Prostate gland (tissue), 2 donors: Measurements from ENCODE around the gene PAX5.

Source experiments
- POLR2A ChIP-seq: fragments of 450-650 bp; IDR thresholded peaks from one replicate; pipeline ENCODE4 v1.6.1; 2016; ENCODE audit warnings: antibody characterized with exemption, mild to moderate bottlenecking
- TF ChIP-seq, protein P1 (sequence below), 4 experiments: fragments of 200-600 bp in 2 of 4; fragments of 450-650 bp in 2 of 4; sonication (generic) in 2 of 4; IDR thresholded peaks; 1 replicate in 3 of 4; 2 replicates in 1 of 4; pipeline ENCODE4 v1.5.1; 2016 to 2019; ENCODE audit warnings: antibody characterized with exemption in 4 of 4, mild to moderate bottlenecking in 2 of 4, moderate library complexity in 2 of 4

DNA sequence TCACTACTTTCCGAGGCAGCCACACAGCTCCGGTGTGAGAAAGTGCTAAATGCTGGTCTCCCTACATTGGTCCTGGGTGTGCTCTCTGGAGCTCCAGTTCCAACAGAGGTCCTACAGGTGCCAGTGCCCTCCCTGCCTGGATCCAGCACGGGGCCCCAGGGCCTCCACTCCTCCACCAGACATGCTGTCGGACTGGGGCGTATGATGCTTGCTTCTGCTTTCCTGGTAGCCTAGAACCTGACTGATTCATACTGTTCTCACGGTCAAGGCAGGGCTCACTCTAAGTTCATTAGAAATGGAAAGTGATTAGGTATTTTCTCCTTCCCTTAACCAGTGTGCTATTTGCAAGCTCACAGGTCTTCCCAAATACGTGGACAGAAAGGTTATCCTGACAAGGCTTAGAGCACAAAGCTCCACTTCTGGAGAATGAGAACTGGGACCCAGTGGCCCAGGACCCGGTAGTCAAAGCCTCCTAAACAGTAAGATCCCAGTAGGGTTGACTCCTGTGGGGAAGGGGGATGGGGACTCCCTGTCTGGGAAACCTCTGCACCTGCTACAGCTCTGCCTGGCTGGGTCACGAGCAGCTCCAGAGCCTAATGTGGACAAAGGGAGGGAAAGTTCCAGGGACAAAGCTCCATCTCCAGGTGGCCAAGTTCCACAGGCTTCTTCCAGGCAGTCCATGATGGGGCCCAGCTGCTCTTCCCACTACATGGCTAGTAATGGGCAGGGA lies 98.1 kb downstream of the PAX5 start:
- TF ChIP-seq, protein P1, sequence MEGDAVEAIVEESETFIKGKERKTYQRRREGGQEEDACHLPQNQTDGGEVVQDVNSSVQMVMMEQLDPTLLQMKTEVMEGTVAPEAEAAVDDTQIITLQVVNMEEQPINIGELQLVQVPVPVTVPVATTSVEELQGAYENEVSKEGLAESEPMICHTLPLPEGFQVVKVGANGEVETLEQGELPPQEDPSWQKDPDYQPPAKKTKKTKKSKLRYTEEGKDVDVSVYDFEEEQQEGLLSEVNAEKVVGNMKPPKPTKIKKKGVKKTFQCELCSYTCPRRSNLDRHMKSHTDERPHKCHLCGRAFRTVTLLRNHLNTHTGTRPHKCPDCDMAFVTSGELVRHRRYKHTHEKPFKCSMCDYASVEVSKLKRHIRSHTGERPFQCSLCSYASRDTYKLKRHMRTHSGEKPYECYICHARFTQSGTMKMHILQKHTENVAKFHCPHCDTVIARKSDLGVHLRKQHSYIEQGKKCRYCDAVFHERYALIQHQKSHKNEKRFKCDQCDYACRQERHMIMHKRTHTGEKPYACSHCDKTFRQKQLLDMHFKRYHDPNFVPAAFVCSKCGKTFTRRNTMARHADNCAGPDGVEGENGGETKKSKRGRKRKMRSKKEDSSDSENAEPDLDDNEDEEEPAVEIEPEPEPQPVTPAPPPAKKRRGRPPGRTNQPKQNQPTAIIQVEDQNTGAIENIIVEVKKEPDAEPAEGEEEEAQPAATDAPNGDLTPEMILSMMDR (IDR thresholded peaks at IDR 0.05) = no peak
- no peak for TF ChIP-seq POLR2A
